ENCODE data around the gene RFK. TPM values are rescaled to one million over a fixed set of nuclear protein-coding genes. Genes with fewer than 3 reads are reported as not detected.
A peak's percentile ranks its signal among the peaks of the same experiment; 100 is the strongest.

RFK gene
- total RNA-seq, 1 experiment from 2014 or later: 35.0 TPM

DNA sequence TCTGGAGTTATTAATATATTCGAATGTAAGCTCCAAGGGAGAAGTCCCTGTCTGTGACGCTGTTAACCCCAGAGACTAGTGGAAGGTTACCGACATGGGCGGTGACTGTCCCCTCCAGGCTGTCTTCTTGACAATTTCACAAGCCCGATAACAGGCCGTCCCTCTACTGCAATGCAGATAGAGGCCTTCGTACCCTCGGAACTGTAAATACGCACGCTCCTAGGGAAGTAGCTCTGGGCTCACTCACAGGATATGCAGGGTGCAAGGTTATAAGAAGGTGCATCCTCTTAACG is 680 bp upstream of the RFK start:
- H3K9me2 ChIP-seq (ENCODE audit: insufficient read depth): no peaks in the 10 kb centered on the region
- ChIA-PET RAD21 (ENCODE audit: low non-redundant PET in 1 of 2, low total read pairs in 2 of 2, uncharacterized antibody in 2 of 2, unreplicated experiment in 2 of 2) (no interaction called here), CTCF (interaction anchor here (1.2 to 1.7 kb wide), 5 partner anchors 8 to 264 kb away, joined by 3 to 6 read pairs (median 4); no protein-coding TSS in a partner anchor), POLR2A (interaction anchor here (1.3 to 1.4 kb wide), 2 partner anchors 10 to 25 kb away, joined by 3 read pairs; no protein-coding TSS in a partner anchor)
- no peaks in the 10 kb centered on the region; a peak in 1 of 4 replicates for H3K9me3 ChIP-seq (ENCODE audit: control insufficient read depth in 1 of 2, insufficient read depth in 1 of 2, low read depth in 1 of 2, low read length in 2 of 2)
- H3K4me2 ChIP-seq (ENCODE audit: low read length): peak overlapping the region; percentile 81
- H3K4me1 ChIP-seq (ENCODE audit: control insufficient read depth in 1 of 2, insufficient read depth in 2 of 2, low read length in 2 of 2): peaks cover 0 to 12% of the 10 kb centered on the region in 2 experiments; a peak in 3 of 4 replicates
- TF ChIP-seq RAD21 (IDR thresholded peaks at IDR 0.05; ENCODE audit: low read depth) (no peak), FOSL1 (IDR thresholded peaks at IDR 0.05; ENCODE audit: low read depth) (no peak), CEBPB (IDR thresholded peaks at IDR 0.05; ENCODE audit: low read depth) (no peak), SRF (IDR thresholded peaks at IDR 0.05; ENCODE audit: low read depth) (no peak), JUND (IDR thresholded peaks at IDR 0.05) (no peak), SIN3A (IDR thresholded peaks at IDR 0.05; ENCODE audit: low read depth) (no peak)
- TF ChIP-seq, protein P1, sequence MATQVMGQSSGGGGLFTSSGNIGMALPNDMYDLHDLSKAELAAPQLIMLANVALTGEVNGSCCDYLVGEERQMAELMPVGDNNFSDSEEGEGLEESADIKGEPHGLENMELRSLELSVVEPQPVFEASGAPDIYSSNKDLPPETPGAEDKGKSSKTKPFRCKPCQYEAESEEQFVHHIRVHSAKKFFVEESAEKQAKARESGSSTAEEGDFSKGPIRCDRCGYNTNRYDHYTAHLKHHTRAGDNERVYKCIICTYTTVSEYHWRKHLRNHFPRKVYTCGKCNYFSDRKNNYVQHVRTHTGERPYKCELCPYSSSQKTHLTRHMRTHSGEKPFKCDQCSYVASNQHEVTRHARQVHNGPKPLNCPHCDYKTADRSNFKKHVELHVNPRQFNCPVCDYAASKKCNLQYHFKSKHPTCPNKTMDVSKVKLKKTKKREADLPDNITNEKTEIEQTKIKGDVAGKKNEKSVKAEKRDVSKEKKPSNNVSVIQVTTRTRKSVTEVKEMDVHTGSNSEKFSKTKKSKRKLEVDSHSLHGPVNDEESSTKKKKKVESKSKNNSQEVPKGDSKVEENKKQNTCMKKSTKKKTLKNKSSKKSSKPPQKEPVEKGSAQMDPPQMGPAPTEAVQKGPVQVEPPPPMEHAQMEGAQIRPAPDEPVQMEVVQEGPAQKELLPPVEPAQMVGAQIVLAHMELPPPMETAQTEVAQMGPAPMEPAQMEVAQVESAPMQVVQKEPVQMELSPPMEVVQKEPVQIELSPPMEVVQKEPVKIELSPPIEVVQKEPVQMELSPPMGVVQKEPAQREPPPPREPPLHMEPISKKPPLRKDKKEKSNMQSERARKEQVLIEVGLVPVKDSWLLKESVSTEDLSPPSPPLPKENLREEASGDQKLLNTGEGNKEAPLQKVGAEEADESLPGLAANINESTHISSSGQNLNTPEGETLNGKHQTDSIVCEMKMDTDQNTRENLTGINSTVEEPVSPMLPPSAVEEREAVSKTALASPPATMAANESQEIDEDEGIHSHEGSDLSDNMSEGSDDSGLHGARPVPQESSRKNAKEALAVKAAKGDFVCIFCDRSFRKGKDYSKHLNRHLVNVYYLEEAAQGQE (IDR thresholded peaks at IDR 0.05; ENCODE audit: low read depth): no peak
- ATAC-seq: peak; percentile 51
- peak overlapping the region; percentile 81 for H2AFZ ChIP-seq (ENCODE audit: low read depth, low read length, poor library complexity, severe bottlenecking)
- H3K27me3 ChIP-seq (ENCODE audit: insufficient read depth, low read length): no peaks in the 10 kb centered on the region
- H3K27ac ChIP-seq (ENCODE audit: low read depth, low read length): peak overlapping the region; percentile 96
- H3K4me3 ChIP-seq (replicated peaks in 1 of 2; ENCODE audit: low read depth in 1 of 2, low read length in 2 of 2): peak overlapping the region; percentile 75 to 85
- H3K79me2 ChIP-seq (ENCODE audit: insufficient read depth, low read length): peaks cover 35% of the 10 kb centered on the region
- DNase-seq (ENCODE audit: low read depth, low spot score): peak; percentile 43
- peak overlapping the region; percentile 88 for H3K9ac ChIP-seq (ENCODE audit: low read length)
- H3K36me3 ChIP-seq (ENCODE audit: control insufficient read depth in 1 of 2, insufficient read depth in 2 of 2, low read length in 2 of 2): 0 out of 4 replicates have a peak, but pooled peaks cover 0 to 11% of the 10 kb centered on the region in 2 experiments
- intact Hi-C loops (cut with micrococcal nuclease): loop anchor here (5.0 kb wide), 1 partner anchor 62 kb away; the partner anchor contains the start of gene GCNT1
- no peaks in the 10 kb centered on the region for H4K20me1 ChIP-seq (ENCODE audit: insufficient read depth)
- BruUV-seq (replicated peaks): no TSS peak

DNA sequence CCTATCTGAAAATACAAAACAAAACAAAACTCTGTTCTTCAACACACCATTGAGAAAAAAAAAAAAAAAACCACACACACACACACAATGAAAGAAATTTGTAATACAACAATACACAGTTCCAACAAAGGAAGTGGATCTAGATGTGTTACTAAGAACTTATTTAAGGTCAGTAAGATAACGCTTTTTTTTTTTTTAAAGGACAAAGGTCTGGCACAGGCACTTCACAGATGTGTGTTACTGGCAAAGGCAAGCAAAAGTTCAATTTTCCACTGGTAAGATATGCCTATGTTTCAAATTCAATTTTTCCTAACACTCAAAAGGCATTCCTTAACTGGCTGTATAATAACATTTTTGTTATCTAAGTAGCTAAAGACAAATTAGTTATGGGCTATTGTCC is 3.6 kb downstream of the RFK start:
- ATAC-seq (no peak), DNase-seq (ENCODE audit: low read depth, low spot score) (no peak)
- Histone ChIP-seq H4K20me1 (ENCODE audit: insufficient read depth) (no peaks in the 10 kb centered on the region), H3K9me2 (ENCODE audit: insufficient read depth) (no peaks in the 10 kb centered on the region), H3K9me3 (ENCODE audit: control insufficient read depth in 1 of 2, insufficient read depth in 1 of 2, low read depth in 1 of 2, low read length in 2 of 2) (no peaks in the 10 kb centered on the region; a peak in 1 of 4 replicates), H3K4me2 (ENCODE audit: low read length) (no peak overlapping the region), H3K27me3 (ENCODE audit: insufficient read depth, low read length) (no peaks in the 10 kb centered on the region), H2AFZ (ENCODE audit: low read depth, low read length, poor library complexity, severe bottlenecking) (no peak overlapping the region), H3K4me3 (replicated peaks in 1 of 2; ENCODE audit: low read depth in 1 of 2, low read length in 2 of 2) (no peak overlapping the region), H3K36me3 (ENCODE audit: control insufficient read depth in 1 of 2, insufficient read depth in 2 of 2, low read length in 2 of 2) (peaks cover 7 to 22% of the 10 kb centered on the region in 2 experiments; a peak in 3 of 4 replicates), H3K27ac (ENCODE audit: low read depth, low read length) (no peak overlapping the region), H3K79me2 (ENCODE audit: insufficient read depth, low read length) (peaks cover 35% of the 10 kb centered on the region), H3K9ac (ENCODE audit: low read length) (no peak overlapping the region), H3K4me1 (ENCODE audit: control insufficient read depth in 1 of 2, insufficient read depth in 2 of 2, low read length in 2 of 2) (peaks cover 0 to 12% of the 10 kb centered on the region in 2 experiments; a peak in 3 of 4 replicates)
- ChIA-PET POLR2A (no interaction called here), CTCF (no interaction called here), RAD21 (ENCODE audit: low non-redundant PET in 1 of 2, low total read pairs in 2 of 2, uncharacterized antibody in 2 of 2, unreplicated experiment in 2 of 2) (no interaction called here)
- BruUV-seq (replicated peaks): no TSS peak
- intact Hi-C loops (cut with micrococcal nuclease): loop anchor here (5.0 kb wide), 1 partner anchor 67 kb away; the partner anchor contains the start of gene GCNT1
- TF ChIP-seq SRF (IDR thresholded peaks at IDR 0.05; ENCODE audit: low read depth) (no peak), POLR2AphosphoS5 (IDR thresholded peaks at IDR 0.05; ENCODE audit: low read depth, low read length) (no peak), EGR1 (IDR thresholded peaks at IDR 0.05; ENCODE audit: low read depth) (no peak), YY1 (IDR thresholded peaks at IDR 0.05; ENCODE audit: extremely low read depth, insufficient replicate concordance, low read depth, low read length) (no peak), TCF7L2 (IDR thresholded peaks at IDR 0.05; ENCODE audit: borderline replicate concordance, extremely low read depth, insufficient read depth, insufficient read length) (no peak), ZFX (IDR thresholded peaks at IDR 0.05) (no peak), FOSL1 (IDR thresholded peaks at IDR 0.05; ENCODE audit: low read depth) (no peak)
- TF ChIP-seq, protein P1 (IDR thresholded peaks at IDR 0.05; ENCODE audit: low read depth): no peak
- TF ChIP-seq, protein P2, sequence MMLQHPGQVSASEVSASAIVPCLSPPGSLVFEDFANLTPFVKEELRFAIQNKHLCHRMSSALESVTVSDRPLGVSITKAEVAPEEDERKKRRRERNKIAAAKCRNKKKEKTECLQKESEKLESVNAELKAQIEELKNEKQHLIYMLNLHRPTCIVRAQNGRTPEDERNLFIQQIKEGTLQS (IDR thresholded peaks at IDR 0.05): no peak

Measured in HCT116 (cell line).